Measurements from ENCODE around the gene RPL36.

DNA sequence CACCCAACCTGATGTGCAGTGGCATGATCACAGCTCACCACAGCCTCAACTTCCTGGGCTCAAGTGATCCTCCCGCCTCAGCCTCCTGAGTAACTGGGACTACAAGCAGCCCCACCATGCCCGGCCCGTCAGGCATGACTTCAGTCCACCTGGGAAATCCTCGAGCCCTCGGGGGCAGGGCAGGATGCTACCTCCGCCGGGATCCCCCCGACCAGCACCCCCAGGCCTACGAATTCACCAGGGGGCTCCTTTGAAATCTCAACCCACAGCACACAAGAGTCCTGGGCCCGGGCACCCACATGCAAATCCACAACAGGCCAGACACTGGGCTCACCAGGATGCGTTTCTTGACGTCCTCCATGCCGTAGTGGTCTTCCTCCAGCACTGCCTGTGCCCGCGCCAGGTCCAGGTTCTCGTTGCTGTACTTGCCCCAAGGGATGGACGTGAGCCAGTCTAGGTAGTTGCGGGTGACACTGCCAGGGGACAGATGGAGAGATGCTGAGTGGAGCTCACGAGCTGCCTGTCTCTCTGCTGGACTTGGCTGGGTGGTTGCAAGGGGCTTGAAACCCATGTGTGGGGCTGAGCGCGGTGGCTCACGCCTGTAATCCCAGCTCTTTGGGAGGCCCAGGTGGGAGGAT, 10.5 kb downstream of the RPL36 start:
- no peak for TF ChIP-seq POLR2A (IDR thresholded peaks at IDR 0.05)
- TF ChIP-seq POLR2AphosphoS5 (IDR thresholded peaks at IDR 0.05) = no peak
- TF ChIP-seq, protein P1, sequence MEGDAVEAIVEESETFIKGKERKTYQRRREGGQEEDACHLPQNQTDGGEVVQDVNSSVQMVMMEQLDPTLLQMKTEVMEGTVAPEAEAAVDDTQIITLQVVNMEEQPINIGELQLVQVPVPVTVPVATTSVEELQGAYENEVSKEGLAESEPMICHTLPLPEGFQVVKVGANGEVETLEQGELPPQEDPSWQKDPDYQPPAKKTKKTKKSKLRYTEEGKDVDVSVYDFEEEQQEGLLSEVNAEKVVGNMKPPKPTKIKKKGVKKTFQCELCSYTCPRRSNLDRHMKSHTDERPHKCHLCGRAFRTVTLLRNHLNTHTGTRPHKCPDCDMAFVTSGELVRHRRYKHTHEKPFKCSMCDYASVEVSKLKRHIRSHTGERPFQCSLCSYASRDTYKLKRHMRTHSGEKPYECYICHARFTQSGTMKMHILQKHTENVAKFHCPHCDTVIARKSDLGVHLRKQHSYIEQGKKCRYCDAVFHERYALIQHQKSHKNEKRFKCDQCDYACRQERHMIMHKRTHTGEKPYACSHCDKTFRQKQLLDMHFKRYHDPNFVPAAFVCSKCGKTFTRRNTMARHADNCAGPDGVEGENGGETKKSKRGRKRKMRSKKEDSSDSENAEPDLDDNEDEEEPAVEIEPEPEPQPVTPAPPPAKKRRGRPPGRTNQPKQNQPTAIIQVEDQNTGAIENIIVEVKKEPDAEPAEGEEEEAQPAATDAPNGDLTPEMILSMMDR (IDR thresholded peaks at IDR 0.05) = no peak
